HG03103 (cell line): ENCODE results near the gene CDH5.
"Not testable (repeated sequence)": the region's sequence is repeated elsewhere in the genome, so short reads cannot be mapped to it uniquely, and the experiment has no call there.

ENCODE experiments used
- ATAC-seq: cut with Tn5 transposase; IDR thresholded peaks from one replicate; pipeline ENCODE4 v1.9.1; 2021; ENCODE audit warnings: low read depth; ENCODE audit not compliant: unreplicated experiment

The CDH5 gene, protein sequence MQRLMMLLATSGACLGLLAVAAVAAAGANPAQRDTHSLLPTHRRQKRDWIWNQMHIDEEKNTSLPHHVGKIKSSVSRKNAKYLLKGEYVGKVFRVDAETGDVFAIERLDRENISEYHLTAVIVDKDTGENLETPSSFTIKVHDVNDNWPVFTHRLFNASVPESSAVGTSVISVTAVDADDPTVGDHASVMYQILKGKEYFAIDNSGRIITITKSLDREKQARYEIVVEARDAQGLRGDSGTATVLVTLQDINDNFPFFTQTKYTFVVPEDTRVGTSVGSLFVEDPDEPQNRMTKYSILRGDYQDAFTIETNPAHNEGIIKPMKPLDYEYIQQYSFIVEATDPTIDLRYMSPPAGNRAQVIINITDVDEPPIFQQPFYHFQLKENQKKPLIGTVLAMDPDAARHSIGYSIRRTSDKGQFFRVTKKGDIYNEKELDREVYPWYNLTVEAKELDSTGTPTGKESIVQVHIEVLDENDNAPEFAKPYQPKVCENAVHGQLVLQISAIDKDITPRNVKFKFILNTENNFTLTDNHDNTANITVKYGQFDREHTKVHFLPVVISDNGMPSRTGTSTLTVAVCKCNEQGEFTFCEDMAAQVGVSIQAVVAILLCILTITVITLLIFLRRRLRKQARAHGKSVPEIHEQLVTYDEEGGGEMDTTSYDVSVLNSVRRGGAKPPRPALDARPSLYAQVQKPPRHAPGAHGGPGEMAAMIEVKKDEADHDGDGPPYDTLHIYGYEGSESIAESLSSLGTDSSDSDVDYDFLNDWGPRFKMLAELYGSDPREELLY

DNA sequence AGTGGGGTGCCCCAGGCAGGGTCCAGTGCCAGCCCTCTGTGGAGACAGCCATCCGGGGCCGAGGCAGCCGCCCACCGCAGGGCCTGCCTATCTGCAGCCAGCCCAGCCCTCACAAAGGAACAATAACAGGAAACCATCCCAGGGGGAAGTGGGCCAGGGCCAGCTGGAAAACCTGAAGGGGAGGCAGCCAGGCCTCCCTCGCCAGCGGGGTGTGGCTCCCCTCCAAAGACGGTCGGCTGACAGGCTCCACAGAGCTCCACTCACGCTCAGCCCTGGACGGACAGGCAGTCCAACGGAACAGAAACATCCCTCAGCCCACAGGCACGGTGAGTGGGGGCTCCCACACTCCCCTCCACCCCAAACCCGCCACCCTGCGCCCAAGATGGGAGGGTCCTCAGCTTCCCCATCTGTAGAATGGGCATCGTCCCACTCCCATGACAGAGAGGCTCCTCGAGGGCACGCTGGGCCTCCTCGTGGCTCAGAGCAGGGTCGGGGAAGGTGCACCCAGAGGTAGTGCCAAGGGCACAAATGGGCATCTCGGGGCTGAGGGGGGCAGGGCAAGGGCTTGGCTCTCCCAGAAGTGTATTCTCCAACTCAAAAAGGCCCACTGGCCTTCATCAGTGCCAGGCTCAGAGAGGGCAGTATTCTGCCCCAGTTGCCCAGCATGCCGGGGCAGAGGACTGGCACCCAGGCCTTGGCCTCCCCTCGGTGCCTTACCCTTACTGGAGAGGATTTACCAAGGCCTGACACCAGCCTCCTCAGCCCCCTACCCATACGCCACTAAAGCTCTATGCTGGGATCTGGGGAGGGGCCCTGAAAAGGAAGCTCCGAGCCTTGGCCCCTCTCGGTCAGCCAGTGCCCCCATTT, at the start of gene CDH5:
TSS of gene CDH5 (plus strand) at position 259 of the 867 bp plus-strand sequence. CDS start 12,647 bp downstream, outside the sequence.
- no peak for ATAC-seq

DNA sequence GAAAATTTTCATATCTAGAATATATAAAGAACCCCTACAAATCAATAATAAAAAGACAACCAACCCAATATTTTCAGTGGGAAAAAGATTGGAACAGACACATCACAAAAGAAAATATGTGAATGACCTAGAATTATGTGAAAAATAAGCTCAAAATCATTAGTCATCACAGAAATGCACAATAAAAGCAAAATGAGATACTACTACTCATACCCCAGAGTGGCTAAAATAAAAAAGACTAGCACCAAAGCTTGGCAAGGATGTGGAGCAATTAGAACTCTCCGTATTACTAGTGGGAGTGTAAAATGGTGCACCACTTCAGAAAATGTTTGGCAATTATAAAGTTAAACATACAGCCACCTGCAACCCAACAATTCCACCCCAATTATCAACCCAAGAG, 48.0 kb upstream of the CDH5 start:
- ATAC-seq = no peak

DNA sequence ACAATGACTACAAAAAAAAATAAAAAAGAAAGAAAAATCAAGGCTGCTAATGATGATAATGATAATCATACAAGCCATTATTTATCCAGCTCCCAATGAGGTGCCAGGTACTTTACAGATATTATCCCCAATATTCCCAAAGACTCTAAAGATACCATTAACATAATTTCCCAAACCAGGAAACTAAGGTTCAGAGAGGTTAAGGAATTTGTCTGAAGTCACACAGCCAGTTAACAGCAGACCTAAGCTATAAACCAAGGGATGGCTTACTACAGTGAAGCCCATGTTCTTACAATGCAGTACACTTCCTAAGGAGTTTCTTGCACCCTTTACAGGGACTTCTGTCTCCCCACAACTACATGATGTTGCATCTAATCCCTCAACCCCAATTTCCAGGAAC, 45.7 kb upstream of the CDH5 start:
- no peak for ATAC-seq

DNA sequence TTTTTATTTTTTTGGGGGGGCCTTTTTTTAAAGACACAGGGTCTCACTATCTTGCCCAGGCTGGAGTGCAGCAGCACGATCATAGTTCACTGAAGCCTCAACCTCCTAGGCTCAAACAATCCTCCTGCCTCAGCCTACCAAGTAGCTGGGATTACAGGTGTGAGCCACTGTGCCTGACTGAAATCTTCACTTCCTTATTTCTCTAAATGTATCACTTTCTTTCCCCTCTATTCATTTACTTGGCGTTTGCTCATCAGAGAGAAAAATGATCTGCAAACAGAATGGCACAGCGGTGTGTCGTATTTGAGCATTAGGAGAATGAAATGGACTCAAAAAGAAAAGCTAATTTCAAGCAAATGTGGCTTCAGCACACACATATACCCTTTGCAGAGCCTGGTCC, 44.3 kb upstream of the CDH5 start:
- ATAC-seq = no peak

DNA sequence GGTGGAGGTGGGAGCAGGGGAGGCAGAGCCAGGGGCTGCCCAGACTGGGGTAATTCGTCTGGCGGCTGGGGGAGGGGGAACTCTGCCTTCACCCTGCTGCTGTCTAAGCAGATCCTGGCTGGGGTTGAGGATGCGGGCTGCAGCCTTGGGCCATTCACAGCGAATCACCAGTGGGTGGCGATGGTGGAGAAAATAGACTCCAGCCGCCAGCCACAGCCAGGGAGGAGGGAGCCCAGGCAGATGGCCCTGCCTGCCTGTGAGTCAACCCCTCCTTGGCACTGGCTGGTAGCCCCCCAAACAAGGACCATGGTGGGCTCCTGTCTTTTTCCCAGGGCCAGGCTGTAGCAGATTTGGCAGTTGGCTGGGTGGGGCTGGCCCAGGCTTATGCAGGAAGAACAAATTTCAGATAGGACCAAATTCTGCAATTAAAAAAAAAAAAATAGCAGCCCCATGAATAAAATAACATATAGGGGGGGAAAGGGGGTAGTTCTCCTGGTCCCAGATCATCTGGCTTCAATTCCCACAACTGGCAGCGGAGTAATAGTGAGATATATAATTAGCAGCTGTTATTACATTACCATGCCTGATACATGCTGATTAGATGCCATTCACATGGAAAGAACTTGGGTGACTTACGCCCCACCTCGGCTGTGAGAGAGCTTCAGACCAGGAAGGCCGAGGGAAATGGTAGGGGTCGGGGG, 41.5 kb upstream of the CDH5 start:
- ATAC-seq = no peak

DNA sequence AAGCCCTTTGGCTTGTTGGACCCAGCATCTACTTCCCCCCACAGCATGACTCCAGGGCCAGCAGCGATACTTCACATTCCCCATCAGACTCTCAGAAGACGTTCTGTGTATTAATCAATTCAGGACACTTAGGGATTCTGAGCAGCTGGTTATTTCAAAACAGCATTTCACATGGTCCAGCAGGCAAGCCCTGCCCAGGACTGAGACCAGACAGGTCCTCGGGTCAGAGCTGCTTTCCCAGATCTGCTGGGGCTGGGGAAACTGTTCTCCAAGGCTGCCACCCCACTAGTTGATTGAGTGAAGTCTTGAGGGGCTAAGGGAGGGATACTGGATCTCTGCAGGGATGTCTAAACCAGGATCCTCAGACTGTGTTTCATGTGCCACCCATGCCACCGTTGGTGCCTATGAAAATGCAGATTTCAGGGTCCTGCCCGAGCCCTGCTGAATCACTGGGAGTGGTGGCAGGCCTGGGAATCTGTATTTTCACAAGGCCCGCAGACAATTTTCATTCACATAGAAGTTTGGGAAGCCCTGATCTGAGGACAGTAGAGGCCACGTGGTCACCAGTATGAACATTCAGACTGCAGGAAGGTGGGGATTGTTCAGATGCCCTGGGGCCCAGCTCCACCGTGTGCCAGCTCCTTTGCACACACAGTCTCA, 40.6 kb upstream of the CDH5 start:
- ATAC-seq = no peak

DNA sequence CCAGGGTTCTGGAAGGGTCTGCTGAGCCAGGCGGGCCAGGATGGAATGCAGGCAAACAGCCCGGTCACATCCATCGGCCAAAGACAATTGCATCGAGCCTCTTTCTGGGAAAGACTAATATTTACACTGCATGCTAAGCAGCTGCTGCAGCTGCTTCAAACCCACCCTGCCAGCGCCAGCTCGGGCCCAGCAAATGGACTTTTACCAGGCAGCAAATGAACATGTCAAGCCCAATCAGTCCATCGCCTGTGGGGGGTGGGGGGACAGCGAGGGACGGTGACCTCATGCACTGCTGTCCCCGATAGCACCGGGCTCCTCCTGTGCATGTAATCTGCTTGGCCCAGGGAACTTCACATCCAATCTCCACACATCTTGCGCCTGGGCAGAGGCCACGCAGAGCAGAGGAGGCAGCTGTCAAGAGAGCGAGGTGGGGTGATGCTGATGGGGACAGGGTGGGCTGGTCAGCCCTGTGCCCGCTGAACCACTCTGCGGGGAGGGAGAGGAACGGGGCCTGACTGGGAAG, 39.4 kb upstream of the CDH5 start:
- no peak for ATAC-seq

DNA sequence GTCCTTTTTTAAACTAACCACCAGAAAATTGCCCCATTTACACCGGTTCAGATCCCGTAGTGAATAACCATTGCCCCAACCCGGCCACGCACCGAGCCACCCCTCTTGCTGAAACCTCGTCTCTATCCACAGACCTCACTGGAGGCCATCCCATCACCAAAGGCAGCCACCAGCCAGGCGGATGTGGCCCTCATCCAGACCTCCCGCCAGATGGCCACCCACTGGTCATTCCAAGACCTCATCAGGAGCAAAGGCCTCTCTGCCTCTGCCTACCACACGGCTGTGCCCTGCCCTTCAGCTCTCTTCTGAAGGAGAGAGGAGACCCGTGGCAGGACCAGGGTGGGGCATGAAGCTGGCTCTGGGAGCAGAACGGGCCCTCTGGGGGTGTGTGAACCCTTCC, 38.2 kb upstream of the CDH5 start:
- no peak for ATAC-seq

DNA sequence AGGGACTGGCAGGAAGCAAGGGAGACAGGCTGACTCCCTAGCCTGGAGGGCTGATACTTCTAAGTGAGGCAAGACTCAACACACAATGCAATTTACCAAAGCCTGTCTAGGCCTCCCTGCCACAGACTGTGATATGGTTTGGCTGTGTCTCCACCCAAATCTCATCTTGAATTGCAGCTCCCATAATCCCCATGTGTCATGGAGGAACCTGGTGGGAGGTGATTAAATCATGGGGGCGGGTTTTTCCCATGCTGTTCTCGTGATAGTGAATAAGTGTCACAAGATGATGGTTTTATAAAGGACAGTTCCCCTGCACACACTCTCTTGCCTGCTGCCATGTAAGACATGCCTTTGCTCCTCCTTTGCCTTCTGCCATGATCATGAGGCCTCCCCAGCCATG, 35.0 kb upstream of the CDH5 start:
- not testable (repeated sequence) for ATAC-seq

DNA sequence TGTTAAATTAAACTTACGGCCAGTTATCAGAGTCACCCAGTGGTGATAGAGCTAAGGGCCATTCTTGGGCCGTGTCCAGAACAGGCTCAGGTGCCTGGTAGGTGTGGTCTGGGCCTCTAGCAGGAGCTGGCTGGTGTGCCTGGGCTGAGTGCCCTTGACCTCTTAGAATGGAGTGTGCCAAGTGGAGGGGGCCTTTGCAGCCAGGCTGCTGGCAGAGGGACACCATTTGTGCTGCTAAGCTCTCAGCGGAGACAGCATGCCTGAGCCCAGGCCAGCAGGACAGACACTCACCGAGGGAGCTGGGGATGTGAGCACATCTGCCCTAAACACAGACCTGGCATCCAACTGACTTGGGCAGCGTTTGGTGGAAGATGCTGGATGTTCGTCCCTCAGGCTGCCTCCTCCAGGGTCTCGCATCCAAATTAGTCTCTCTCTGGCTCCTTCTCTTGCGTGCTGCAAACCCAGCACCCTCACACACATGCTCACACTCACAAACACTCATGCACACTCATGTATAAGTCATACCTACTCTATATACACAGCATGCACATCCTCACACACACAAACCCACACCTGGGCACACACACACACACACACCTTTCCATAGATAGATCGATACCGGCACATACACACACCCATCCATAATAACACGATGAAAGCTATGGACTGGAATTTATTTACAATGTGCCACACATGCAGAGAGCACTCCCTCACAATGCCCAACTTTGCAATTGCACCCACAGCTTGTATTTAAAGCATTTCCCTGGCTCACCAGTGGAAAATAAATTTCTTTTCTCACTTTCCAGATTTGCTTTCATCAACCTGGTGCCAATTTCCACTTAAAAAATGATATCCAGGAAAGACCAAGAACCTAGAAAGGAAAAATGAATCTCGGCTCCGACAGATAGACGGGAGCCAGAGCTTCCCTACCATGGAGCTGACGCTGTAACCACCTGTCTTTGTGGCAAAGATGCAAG, 33.6 kb upstream of the CDH5 start:
- no peak for ATAC-seq

DNA sequence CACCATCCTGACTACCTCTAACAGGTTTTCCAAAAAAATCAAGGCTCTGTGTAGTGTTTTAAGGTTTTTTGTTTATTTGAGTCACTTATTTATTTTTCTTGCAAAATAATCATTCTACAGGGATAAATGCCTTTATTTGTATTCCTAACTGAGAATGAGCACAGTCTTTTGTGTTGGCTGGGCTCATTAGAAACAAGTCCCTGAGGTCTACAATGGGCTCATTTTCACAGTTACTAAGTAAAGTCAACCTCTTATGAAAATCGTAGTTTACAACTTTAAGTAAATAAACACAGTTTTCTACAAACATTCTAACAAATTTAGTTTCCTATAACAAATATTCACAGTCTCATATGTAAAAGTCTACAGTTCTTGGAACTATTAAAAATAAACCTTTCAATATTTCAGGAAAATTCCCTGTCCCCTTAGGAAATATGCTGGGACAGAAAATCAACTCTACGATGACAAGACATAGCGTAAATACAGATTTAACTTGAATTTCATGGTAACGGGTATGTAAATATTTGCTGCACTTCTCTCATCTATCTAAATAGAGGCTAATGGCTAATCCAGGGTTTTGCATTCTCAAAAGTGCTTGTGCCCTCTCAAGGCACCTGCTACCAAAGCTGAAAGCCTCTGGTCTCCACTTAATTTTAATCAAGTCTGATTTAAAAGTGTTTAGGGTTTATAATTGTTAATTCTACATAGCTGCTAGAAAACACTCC, 31.5 kb upstream of the CDH5 start:
- no peak for ATAC-seq

DNA sequence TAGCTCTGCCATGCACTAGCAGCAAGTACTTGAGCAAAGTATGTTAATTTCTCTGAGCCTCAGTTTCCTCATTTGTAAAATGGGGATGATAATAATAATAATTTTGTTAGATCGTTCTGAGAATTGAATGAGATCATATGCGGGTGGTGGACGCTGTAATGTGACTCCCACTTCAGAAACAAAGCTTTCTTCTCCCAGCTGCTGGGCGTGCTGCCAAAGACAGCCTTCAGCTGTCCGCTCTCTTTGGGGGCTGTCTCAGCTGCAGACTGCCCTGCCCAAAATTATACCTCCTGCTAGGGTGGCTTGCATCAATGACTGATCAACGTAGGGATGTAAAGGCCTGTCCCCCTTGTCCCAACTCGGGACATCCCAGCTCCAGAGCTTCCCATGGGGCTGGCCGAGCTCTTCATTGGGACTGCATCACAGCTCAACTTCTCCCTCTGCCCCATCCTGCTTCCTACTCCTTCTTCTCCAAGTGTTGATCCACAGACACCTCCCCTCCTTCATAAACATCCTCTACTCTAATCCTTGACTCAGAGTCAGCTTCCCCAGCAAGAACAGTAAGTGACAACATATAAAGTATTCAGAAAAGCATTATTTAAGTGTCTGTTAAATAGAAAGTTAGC, 30.7 kb upstream of the CDH5 start:
- ATAC-seq = no peak

DNA sequence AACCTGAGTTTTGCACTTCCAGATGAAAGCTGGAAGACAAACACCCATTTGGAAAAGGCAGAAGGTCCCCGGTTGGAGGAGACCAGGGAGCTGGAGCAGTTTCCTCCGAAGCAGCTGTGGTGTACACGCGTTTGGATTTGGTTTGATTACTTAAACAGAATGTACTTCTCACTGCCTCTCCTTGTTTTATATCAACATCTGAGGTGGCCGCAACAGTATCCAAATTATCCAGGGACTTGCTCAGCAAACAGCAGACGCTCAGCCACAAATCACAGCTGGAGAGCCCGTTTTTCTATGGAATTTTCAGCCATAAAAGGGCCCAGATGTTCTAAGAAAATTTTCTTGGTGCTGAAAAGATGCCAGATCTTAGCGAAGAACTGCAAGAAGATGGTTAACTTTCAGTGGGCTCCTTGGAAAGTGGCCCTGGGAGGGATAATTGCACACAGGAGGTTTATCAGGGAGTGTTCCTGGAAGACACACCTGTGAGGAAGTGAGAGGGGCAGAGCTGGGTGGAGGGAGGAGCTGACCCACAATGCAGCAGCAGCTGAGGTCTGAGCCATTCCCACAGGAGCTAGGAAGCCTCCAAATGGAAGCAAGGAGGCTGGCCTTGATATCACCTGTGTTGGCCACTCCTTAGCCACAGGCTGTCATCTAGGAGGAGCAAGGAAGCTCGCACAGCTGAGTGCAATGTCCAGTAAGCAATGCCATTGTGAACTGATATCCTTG, 28.9 kb upstream of the CDH5 start:
- no peak for ATAC-seq

DNA sequence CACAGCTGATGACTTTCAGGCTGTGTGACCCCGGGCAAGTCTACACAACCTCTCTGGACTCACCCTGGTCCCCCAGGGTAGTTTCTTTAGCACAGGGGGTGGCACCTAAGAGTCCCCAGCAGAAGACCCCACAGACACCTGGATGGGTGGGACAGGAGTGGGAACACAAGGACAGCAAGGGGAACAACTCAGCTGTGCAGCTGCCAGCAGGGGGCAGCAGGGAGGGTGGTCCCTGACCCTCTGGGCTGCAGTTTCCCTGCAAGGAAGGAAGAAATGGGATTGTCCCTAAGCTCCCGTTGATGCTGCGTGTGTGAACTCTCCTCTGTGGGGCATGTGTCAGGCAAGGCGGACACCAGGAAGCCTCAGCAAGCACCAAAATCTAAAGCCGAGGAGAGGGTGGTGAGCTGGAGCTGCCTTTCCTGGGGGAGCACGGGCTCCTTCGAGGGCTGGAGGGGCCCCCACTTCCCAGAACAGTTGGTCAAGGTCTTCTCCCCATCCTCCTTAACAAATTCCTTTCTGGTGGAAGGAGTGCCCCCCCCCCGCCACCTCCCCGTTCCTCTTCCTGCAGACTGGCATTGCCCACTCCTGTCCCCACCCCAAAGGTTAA, 24.1 kb upstream of the CDH5 start:
- ATAC-seq = no peak

DNA sequence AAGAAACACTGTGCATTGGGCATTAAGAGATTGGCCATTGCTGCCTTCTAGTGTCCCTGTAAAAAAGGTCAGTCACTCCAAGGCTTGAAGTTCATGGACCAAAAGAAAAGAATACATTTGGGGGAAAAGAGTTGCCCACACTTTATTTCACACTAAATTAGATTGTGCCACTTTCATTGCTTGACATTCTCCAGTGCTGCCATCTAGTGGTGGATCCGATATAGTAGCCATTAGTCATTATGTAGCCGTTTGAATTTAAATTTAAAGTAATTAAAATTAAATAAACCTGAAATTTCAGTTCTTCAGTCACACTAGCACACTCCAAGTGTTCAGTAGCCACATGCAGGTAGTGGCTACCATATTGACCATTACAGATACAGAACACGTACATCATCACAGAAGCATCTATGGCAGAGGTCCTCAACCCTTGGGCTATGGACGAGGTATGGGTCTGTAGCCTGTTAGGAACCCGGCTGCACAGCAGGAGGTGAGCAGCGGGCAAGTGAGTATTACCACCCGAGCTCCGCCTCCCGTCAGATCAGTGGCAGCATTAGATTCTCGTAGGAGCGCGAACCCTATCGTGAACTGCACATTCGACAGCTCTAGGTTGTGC, 21.9 kb upstream of the CDH5 start:
- ATAC-seq = no peak

DNA sequence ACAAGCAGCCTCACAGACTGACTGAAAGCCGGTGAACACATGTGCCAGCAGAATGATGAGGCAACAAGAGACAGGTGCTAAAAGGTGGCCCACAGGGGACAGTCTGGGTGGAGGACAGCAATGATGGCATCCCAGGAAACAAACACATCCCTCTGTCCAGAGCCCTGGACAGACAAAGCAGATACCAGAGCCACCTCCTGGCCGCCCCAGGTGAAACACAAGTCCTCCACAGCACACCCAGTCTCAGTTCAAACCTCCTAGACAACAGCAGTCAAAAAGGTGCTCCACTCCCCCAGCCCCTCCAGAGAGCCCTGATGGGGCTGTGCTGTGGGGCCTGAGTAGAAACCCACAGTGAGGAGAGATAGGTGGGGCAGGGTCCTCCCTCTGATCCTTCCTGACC, 20.3 kb upstream of the CDH5 start:
- ATAC-seq = no peak
